B cell (primary cell): Measurements from ENCODE around the gene PAN3. TPM values are rescaled to one million over a fixed set of nuclear protein-coding genes. Genes with fewer than 3 reads are reported as not detected.

Experiments used
- ATAC-seq: fragments of 200-7000 bp; cut with Tn5 transposase; one replicate; pipeline ENCODE4 v1.10.0; 2021; ENCODE audit warnings: low read depth, mild to moderate bottlenecking, moderate number of reproducible peaks, moderate library complexity
- CTCF ChIA-PET: fragments of 350-600 bp; sonication (Branson Sonifier 250); formaldehyde crosslinking; loops from one replicate; lab custom pipeline; 2021; ENCODE audit warnings: antibody characterized with exemption, inconsistent platforms; lab: Charles Lee
- POLR2A ChIA-PET: fragments of 350-600 bp; sonication (Branson Sonifier 250); formaldehyde crosslinking; loops from one replicate; lab custom pipeline; 2021; ENCODE audit warnings: antibody characterized with exemption; lab: Charles Lee
- DNase-seq: peaks from one replicate; pipeline ENCODE4 v3.0.0; 2013
- H2AFZ ChIP-seq: 2 replicates; pipeline ENCODE4 v1.6.1; 2012; ENCODE audit warnings: mild to moderate bottlenecking, low read depth, low read length; ENCODE audit not compliant: insufficient read depth, poor library complexity, severe bottlenecking
- H3K27ac ChIP-seq, 2 donors: 1 replicate in 1 of 2; 2 replicates in 1 of 2; pipeline ENCODE4 v1.5.1; 2012 to 2013; ENCODE audit warnings: low read length in 2 of 2, mild to moderate bottlenecking in 2 of 2, moderate library complexity in 1 of 2
- H3K27me3 ChIP-seq, 4 experiments: fragments of 200-600 bp in 1 of 4; sonication (generic) in 1 of 4; replicated peaks in 1 of 4; 1 replicate in 2 of 4; 2 replicates in 2 of 4; pipeline versions ENCODE4 v1.6.1 to v1.7.0; 2013 to 2016; ENCODE audit warnings: low read length in 3 of 4, mild to moderate bottlenecking in 2 of 4, mixed read lengths in 1 of 4, moderate library complexity in 1 of 4; ENCODE audit not compliant: insufficient read depth in 4 of 4, control insufficient read depth in 3 of 4; ENCODE audit errors: control extremely low read depth in 1 of 4
- H3K36me3 ChIP-seq, 2 experiments: replicated peaks in 1 of 2; 1 replicate in 1 of 2; 2 replicates in 1 of 2; pipeline versions ENCODE4 v1.6.1 to v1.7.1; 2013; ENCODE audit warnings: low read length in 1 of 2; ENCODE audit not compliant: insufficient read depth in 2 of 2, control insufficient read depth in 1 of 2; ENCODE audit errors: control extremely low read depth in 1 of 2, extremely low read depth in 1 of 2
- H3K4me1 ChIP-seq, 2 donors: fragments of 200-600 bp in 1 of 2; sonication (generic) in 1 of 2; 1 replicate in 1 of 2; 2 replicates in 1 of 2; pipeline versions ENCODE4 v1.5.1 to v1.6.1; 2013 to 2017; ENCODE audit warnings: low read length in 2 of 2; ENCODE audit not compliant: control insufficient read depth in 2 of 2, insufficient read depth in 2 of 2
- H3K4me2 ChIP-seq: replicated peaks from 2 replicates; pipeline ENCODE3; 2012; ENCODE audit warnings: mild to moderate bottlenecking, low read depth, low read length; ENCODE audit not compliant: poor library complexity, severe bottlenecking
- H3K4me3 ChIP-seq, 5 experiments: fragments of 200-600 bp in 1 of 5; sonication (generic) in 1 of 5; 1 replicate in 3 of 5; 2 replicates in 2 of 5; pipeline versions ENCODE4 v1.5.1 to v1.7.0; 2011 to 2016; ENCODE audit warnings: low read length in 4 of 5, mild to moderate bottlenecking in 4 of 5, low read depth in 2 of 5, control low read depth in 1 of 5, moderate library complexity in 1 of 5; ENCODE audit not compliant: insufficient read depth in 1 of 5; ENCODE audit errors: control extremely low read depth in 1 of 5, extremely low read depth in 1 of 5
- H3K79me2 ChIP-seq: fragments of 200-600 bp; sonication (generic); one replicate; pipeline ENCODE4 v1.6.0; 2016; ENCODE audit warnings: low read length; ENCODE audit not compliant: control insufficient read depth, insufficient read depth
- H3K9ac ChIP-seq: fragments of 200-600 bp; sonication (generic); 2 replicates; pipeline ENCODE4 v1.6.1; 2017; ENCODE audit warnings: mild to moderate bottlenecking, low read length, moderate library complexity
- H3K9me3 ChIP-seq, 3 donors: one replicate each; pipeline versions ENCODE4 v1.6.1 to v1.7.1; 2013; ENCODE audit warnings: low read length in 2 of 3; ENCODE audit not compliant: control insufficient read depth in 2 of 3, insufficient read depth in 1 of 3; ENCODE audit errors: control extremely low read depth in 1 of 3
- H4K20me1 ChIP-seq: 2 replicates; pipeline ENCODE4 v1.6.0; 2012; ENCODE audit warnings: mild to moderate bottlenecking, low read length; ENCODE audit not compliant: insufficient read depth, control insufficient read depth, poor library complexity, severe bottlenecking
- H3K27ac Mint-ChIP-seq: one replicate; pipeline ENCODE4 v1.8.0; 2021; ENCODE audit warnings: mixed read lengths
- H3K27me3 Mint-ChIP-seq: one replicate; pipeline ENCODE4 v1.8.0; 2021; ENCODE audit warnings: mixed read lengths
- H3K4me1 Mint-ChIP-seq: one replicate; pipeline ENCODE4 v1.8.0; 2021; ENCODE audit warnings: mixed read lengths
- H3K4me3 Mint-ChIP-seq: one replicate; pipeline ENCODE4 v1.8.0; 2021; ENCODE audit warnings: mixed read lengths
- H3K9me3 Mint-ChIP-seq: one replicate; pipeline ENCODE4 v1.8.0; 2022; ENCODE audit warnings: mixed read lengths; ENCODE audit not compliant: insufficient read depth
- CTCF ChIP-seq: fragments of 200-600 bp; IDR thresholded peaks from one replicate; pipeline ENCODE4 v1.8.0; 2022; ENCODE audit warnings: antibody characterized with exemption, mild to moderate bottlenecking
- EZH2 ChIP-seq: IDR thresholded peaks from 2 replicates; pipeline ENCODE4 v1.6.1; 2012; ENCODE audit warnings: borderline replicate concordance, low read depth, mild to moderate bottlenecking, moderate library complexity, low read length; ENCODE audit not compliant: insufficient read depth, poor library complexity, severe bottlenecking
- WGBS: methylation state at CpG from one replicate; pipeline ENCODE4 v1.1.5; 2013; ENCODE audit warnings: missing lambda C conversion rate; ENCODE audit not compliant: insufficient coverage; 5-methylcytosine and 5-hydroxymethylcytosine counted together
- intact Hi-C: fragments of 100-400 bp; cut with micrococcal nuclease; formaldehyde crosslinking; loops from one replicate; pipeline ENCODE4 v1.10.0; 2022
- polyA plus RNA-seq: library from polyadenylated mRNA; depleted of rRNA; stranded (reverse); fragments of >200 nt; gene quantifications from 2 replicates; pipeline ENCODE4 v1.2.3, GENCODE V29; 2012
- total RNA-seq, 2 donors: library from RNA; stranded (reverse); fragments of 120-200 nt in 1 of 2; gene quantifications; 1 replicate in 1 of 2; 2 replicates in 1 of 2; pipeline versions ENCODE4 v1.2.3 to v1.2.4, GENCODE V29; 2013 to 2022

PAN3 gene
- total and polyA plus RNA-seq, 2 donors (not counting 1 experiment from before 2014, with no cell fraction given), result 23.4 to 117 TPM

GRCh38 chr13:28229522-28230411, 91.4 kb downstream of the PAN3 start:
- Mint-ChIP-seq H3K9me3 (no peaks in the 10 kb centered on the region), H3K4me1 (peaks cover 25% of the 10 kb centered on the region), H3K4me3 (no peak overlapping the region), H3K27me3 (no peaks in the 10 kb centered on the region), H3K27ac (peak overlapping the region; percentile 41)
- no CpG with 5 or more reads among the region's 4 CpGs for WGBS
- ChIA-PET CTCF (interaction anchor here (1.1 kb wide), 1 partner anchor 67 kb away, joined by 3 read pairs; no protein-coding TSS in a partner anchor), POLR2A (no interaction called here)
- peaks cover 7% of the 10 kb centered on the region for H3K79me2 ChIP-seq
- no peak overlapping the region for H3K9ac ChIP-seq
- intact Hi-C loops, result no loop called here
- DNase-seq, result no peak
- no peak overlapping the region for H3K27ac ChIP-seq
- H3K4me2 ChIP-seq, result no peak overlapping the region
- no peak overlapping the region for H3K4me3 ChIP-seq
- H3K36me3 ChIP-seq, result peaks cover 9 to 19% of the 10 kb centered on the region in 2 experiments
- no peaks in the 10 kb centered on the region for H4K20me1 ChIP-seq
- H2AFZ ChIP-seq, result no peak overlapping the region
- ATAC-seq, result no peak
- TF ChIP-seq CTCF, result no peak
- TF ChIP-seq EZH2, result no peak
- H3K9me3 ChIP-seq, result no peaks in the 10 kb centered on the region
- H3K27me3 ChIP-seq, result no peaks in the 10 kb centered on the region
- no peaks in the 10 kb centered on the region for H3K4me1 ChIP-seq

- CTCF ChIA-PET, result no interaction called here
- no peaks in the 10 kb centered on the region for H3K9me3 Mint-ChIP-seq
- Histone ChIP-seq H2AFZ (no peak overlapping the region), H3K9me3 (no peaks in the 10 kb centered on the region), H4K20me1 (no peaks in the 10 kb centered on the region), H3K27me3 (no peaks in the 10 kb centered on the region), H3K9ac (no peak overlapping the region), H3K79me2 (peaks cover 7% of the 10 kb centered on the region), H3K4me3 (no peak overlapping the region), H3K4me1 (no peaks in the 10 kb centered on the region), H3K36me3 (peaks cover 8 to 13% of the 10 kb centered on the region in 2 experiments), H3K4me2 (no peak overlapping the region), H3K27ac (no peak overlapping the region)
- intact Hi-C loops, result no loop called here
- 100% methylated on average over 1 of the region's 3 CpGs for WGBS
- no peak overlapping the region for H3K27ac Mint-ChIP-seq
- DNase-seq (no peak), ATAC-seq (no peak)
- POLR2A ChIA-PET, result no interaction called here
- H3K4me3 Mint-ChIP-seq, result no peak overlapping the region
- H3K27me3 Mint-ChIP-seq, result no peaks in the 10 kb centered on the region
- TF ChIP-seq CTCF (no peak), EZH2 (no peak)
- peaks cover 24% of the 10 kb centered on the region for H3K4me1 Mint-ChIP-seq
Measured at GRCh38 chr13:28231642-28232041, 93.3 kb downstream of the PAN3 start.
